Germinal center (tissue), 1 donor: ENCODE measurements around the gene ZSWIM7.
A peak's percentile ranks its signal among the peaks of the same experiment; 100 is the strongest.
"Not testable (repeated sequence)": the region's sequence is repeated elsewhere in the genome, so short reads cannot be mapped to it uniquely, and the experiment has no call there.

Experiments
- DNase-seq: peaks from one replicate; pipeline ENCODE4 v3.0.0; 2012; ENCODE audit warnings: mixed read lengths, low spot score

Gene ZSWIM7

DNA sequence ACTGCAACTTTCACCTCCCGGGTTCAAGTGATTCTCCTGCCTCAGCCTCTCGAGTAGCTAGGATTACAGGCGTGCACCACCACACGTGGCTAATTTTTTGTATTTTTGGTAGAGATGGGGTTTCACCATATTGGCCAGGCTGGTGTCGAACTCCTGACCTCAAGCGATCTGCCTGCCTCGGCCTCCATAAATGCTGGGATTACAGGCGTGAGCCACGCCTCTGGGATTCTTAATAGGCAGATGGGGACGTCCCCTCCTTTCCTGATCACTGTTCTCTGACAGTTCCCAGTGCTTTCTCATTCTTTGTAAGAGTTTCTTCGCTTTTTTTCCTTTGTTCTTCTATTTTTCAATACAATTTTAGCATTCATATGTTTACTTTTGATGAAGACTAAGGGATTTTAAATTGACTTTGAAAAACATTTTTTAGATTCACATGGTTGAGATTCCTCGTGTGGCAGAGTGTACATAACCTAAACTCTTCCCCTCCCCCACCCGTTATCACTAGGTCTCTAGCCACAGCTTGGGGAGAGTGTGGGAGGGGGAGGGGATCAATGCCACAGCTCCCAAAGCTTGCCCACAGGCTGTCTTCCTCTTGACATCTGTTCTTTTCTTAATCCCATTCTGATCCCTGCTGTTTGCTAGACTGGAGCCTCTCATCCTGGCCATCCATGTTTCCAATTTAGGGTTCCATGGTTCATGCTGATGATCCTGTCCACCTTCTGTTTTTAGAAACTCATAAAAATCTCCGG, 43.5 kb downstream of the ZSWIM7 start:
- DNase-seq = no peak

GRCh38 chr17:15954222-15954621, 45.3 kb downstream of the ZSWIM7 start:
- DNase-seq = no peak

GRCh38 chr17:15952916-15953790, 46.4 kb downstream of the ZSWIM7 start:
- DNase-seq = no peak

GRCh38 chr17:15952048-15952532, 47.4 kb downstream of the ZSWIM7 start:
- DNase-seq = no peak

DNA sequence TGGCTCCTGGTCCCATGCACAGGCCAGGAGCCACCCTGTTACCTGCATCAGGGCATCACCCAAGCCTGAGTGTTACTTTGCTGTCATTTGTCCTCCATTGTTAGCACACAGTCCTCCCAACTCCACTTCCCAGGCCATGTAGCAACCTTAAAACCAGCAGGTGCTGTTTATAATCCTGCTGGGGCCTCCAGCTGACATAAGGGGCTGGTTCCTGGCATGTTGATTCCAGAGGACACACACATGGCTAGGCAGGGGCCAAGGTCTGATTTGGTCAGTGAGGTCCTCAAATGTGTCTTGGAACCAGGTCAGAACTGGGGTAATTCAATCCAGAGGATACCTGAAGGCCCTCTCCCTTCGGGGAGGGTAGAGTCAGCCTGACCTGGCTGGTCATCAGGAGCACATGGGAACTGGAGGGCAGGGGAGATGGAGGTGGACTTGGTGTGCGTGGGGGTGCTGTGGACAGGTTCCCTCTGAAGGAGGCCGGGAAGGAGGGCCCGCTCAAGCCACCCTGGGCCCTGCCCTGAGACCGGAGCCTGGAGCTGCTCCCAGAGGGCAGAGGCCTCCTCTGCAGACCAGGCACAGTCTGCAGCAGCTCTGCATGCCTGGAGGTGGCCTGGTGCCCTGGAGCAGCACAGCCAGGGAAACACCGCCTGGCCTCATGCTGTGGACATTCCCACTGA, 48.0 kb downstream of the ZSWIM7 start:
- DNase-seq = no peak

- DNase-seq = no peak
These were observed 51.3 kb downstream of the ZSWIM7 start for GRCh38 chr17:15947976-15948752.

DNA sequence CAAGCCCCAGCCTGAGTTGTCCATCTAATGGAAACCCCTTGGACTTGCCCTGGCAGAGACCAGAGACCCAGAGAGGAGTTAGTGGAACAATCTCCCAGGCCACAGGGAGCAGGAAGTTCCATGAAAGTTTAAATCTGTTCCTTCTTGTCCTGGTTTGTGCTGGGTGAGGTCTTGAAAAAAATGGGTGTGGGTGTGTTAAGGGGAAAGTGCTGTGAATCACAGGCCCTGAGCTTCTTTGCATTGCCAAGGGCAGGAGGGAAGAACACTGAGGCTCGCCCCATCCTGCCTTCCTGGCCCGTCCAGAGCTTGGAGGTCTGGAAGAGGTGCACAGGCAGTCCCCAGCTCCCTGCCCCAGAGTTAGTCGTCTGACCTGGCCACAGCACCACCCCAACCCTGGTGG, 52.2 kb downstream of the ZSWIM7 start:
- no peak for DNase-seq

GRCh38 chr17:15946611-15947120, 52.8 kb downstream of the ZSWIM7 start:
- DNase-seq = no peak

GRCh38 chr17:15945527-15946191, 53.8 kb downstream of the ZSWIM7 start:
- no peak for DNase-seq

DNA sequence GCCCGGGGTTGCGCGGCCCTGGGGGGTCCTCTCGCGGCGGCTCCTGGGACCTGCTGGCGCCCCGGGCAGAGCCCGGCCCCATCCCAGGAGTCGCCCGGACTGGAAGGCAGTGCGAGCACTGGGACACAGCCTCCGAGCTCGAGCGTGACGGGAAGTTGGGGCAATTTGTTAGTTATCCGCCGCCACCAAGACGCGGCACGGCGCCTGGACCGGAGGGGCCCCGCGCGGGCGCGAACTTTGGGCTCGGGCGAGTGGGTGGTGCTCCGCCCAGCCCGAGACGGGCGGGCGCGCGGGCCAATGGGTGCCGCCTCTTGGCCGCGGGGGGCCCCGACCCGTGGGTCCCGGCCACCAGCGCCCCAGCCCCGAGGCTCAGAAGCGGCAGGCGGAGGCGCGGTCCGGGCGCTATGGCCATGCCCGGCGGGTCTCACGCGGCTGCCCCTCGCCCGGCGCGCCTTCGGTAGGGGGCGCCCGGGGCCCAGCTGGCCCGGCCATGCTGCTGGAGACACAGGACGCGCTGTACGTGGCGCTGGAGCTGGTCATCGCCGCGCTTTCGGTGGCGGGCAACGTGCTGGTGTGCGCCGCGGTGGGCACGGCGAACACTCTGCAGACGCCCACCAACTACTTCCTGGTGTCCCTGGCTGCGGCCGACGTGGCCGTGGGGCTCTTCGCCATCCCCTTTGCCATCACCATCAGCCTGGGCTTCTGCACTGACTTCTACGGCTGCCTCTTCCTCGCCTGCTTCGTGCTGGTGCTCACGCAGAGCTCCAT, 54.6 kb downstream of the ZSWIM7 start, which contains the start of gene ADORA2B:
Gene ADORA2B (plus strand): TSS at position 372 of the 768 bp plus-strand sequence. CDS start 119 bp downstream, at position 491.
- DNase-seq = peak; percentile 75

DNA sequence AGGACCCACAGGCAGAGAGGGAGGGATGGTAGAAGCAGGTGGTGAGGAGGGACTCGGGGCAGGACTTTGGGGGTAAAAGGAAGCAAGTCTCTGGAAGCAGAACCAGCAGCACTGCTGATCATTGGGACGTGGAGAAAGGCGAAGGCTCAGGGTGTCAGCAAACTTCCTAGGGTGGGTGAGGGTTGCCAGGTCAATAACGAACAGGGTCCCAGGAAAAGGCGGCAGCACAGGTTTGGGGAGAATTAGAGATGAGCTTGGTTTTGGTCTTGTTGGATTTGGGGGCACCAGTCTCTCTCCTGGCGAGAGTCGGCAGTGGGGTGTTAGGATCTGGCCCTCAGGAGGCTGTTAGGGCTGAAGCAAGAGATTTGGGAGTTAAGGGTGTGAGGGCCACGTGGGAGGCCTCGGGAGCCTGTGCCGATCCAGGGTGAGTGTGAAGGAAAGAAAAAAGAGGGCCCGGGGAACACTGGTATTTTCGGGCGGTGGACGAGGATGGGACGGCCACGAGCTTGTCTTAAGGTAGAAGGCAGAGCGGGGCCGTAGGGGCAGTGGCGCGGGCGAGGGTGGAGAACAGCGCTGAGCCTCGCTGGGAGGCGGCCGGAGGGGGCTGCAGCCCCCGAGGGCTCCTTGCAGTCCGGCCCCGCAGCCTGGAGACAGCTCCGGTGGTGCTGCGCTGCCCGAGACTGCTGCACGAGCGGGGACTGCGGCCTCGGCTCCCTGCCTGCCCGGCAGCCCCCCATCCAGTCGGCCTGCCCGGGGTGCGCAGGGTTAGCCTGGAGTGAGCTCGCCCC, 55.3 kb downstream of the ZSWIM7 start:
- no peak for DNase-seq

DNA sequence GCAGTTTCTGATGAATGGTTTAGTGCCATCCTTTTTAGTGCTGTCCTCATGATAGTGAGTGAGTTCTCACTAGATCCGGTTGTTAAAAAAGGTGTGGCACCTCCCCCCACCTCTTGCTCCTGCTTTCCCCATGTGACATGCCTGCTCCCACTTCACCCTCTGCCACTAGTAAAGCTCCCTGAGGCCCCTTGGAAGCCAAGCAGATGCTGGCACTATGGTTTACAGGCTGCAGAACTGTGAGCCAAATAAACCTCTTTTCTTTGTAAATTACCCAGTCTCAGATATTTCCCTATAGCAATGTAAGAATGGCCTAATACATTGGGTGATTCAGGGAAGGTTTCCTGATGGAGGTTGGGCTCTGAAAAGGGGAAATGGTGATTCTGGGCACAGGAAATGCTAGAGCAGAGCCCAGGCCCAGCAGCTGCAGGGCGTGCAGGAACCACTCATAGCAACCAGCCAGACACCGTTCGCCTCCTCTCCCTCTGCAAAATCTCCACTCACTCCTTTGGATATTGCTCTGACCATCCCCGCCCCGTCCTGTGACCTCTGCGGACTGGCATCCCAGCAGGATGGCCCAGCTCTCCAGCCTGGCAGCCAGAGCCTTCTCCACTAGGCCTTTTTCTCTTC, 57.2 kb downstream of the ZSWIM7 start:
- peak; percentile 35 for DNase-seq

GRCh38 chr17:15941781-15942180, 57.7 kb downstream of the ZSWIM7 start:
- DNase-seq = no peak

DNA sequence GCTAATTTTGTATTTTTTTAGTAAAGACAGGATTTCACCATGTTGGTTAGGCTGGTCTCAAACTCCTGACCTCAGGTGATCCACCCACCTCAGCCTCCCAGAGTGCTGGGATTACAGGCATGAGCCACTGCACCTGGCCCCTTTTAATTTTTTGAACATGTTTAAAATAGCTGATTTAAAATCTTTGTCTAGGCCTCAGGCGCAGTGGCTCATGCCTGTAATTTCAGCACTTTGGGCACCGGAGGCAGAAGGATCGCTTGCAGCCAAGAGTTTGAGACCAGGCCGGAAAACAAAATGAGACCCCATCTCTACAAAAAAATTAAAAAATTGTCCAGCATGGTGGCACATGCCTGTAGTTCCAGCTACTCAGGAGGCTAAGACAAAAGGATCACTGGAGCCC, 63.0 kb downstream of the ZSWIM7 start:
- DNase-seq = not testable (repeated sequence)

DNA sequence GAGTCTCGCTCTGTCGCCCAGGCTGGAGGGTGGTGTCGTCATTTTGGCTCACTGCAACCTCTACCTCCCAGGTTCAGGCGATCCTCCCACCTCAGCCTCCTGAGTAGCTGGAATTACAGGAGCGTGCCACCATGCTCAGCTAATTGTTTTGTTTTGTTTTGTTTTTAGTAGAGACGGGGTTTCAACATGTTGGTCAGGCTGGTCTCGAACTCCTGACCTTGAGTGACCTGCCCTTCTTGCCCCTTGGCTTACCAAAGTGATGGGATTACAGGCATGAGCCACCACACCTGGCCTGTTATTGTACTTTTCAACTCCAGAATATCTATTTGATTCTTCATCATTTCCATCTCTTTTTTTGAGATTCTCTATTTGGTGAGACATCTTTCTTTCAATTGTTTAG, 63.6 kb downstream of the ZSWIM7 start:
- DNase-seq = no peak

DNA sequence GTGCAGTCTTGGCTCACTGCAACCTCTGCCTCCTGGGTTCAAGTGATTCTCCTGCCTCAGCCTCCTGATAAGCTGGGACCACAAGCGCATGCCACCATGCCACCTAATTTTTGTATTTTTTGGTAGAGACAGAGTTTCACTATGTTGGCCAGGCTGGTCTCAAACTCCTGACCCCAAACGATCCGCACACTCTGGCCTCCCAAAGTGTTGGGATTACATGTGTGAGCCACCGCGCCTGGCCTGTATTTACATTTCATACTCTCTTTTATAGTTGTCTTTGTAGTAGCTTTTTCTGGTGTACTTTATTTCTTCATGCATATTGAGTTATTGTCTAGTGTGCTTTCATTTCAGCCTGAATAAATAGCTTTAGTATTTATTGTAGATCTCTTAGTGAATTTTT, 64.6 kb downstream of the ZSWIM7 start:
- DNase-seq = no peak

DNA sequence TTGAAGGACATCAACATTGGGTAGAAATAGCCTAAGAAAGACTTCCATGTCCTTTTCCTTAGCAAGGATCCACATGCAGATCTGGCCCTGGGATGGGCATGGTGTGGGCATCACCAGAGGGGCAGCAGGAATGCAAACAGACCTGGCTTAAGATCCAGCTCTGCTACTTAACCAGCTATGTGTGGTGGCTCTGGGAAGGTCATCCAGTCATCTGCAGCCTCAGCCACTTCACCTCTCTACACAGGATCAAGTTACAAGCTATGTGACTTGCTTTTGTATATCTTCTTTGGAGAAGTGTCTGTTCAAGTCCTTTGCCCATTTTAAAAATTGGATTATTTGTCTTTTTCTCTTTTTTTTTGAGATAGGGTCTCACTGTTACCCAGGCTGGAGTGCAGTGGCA, 68.1 kb downstream of the ZSWIM7 start:
- no peak for DNase-seq

GRCh38 chr17:15930426-15930825, 69.1 kb downstream of the ZSWIM7 start:
- DNase-seq = no peak

GRCh38 chr17:15929941-15930340, 69.6 kb downstream of the ZSWIM7 start:
- DNase-seq = no peak
